Mesenchymal stem cell (in vitro differentiated cells and primary cell): Measurements from ENCODE around the gene MYH13.

Source experiments
- DNase-seq: peaks from one replicate; pipeline ENCODE4 v3.0.0-alpha.2; 2013
- H2AFZ ChIP-seq: one replicate; pipeline ENCODE4 v1.6.1; 2013; ENCODE audit warnings: low read depth, mild to moderate bottlenecking, control low read depth, inconsistent platforms, low read length, moderate library complexity
- H2AK5ac ChIP-seq: 2 replicates; pipeline ENCODE4 v1.6.1; 2013; ENCODE audit warnings: low read length, moderate library complexity, mild to moderate bottlenecking, inconsistent platforms; ENCODE audit not compliant: severe bottlenecking
- H2BK120ac ChIP-seq: one replicate; pipeline ENCODE4 v1.6.1; 2013; ENCODE audit warnings: low read depth, mild to moderate bottlenecking, inconsistent platforms, low read length, moderate library complexity
- H2BK12ac ChIP-seq, 2 experiments: one replicate each; pipeline ENCODE4 v1.6.1; 2013; ENCODE audit warnings: inconsistent platforms in 2 of 2, low read length in 2 of 2, mild to moderate bottlenecking in 2 of 2, moderate library complexity in 2 of 2, control low read depth in 1 of 2
- H2BK15ac ChIP-seq: one replicate; pipeline ENCODE4 v1.6.1; 2013; ENCODE audit warnings: mild to moderate bottlenecking, low read depth, inconsistent platforms; ENCODE audit not compliant: poor library complexity, severe bottlenecking
- H2BK5ac ChIP-seq: 2 replicates; pipeline ENCODE4 v1.6.1; 2013; ENCODE audit warnings: low read depth, mild to moderate bottlenecking, low read length, control low read depth, inconsistent platforms; ENCODE audit not compliant: poor library complexity, severe bottlenecking
- H3K14ac ChIP-seq, 2 experiments: one replicate each; pipeline ENCODE4 v1.6.1; 2013; ENCODE audit warnings: inconsistent platforms in 2 of 2, low read length in 2 of 2, control low read depth in 1 of 2, mild to moderate bottlenecking in 1 of 2, moderate library complexity in 1 of 2
- H3K18ac ChIP-seq, 2 experiments: one replicate each; pipeline ENCODE4 v1.6.1; 2013; ENCODE audit warnings: inconsistent platforms in 2 of 2, low read length in 2 of 2, control low read depth in 1 of 2, low read depth in 1 of 2, mild to moderate bottlenecking in 1 of 2
- H3K23ac ChIP-seq, 2 experiments: one replicate each; pipeline ENCODE4 v1.6.1; 2013; ENCODE audit warnings: inconsistent platforms in 2 of 2, low read length in 2 of 2, mild to moderate bottlenecking in 2 of 2, moderate library complexity in 2 of 2, control low read depth in 1 of 2
- H3K27ac ChIP-seq: 2 replicates; pipeline ENCODE4 v1.5.1; 2013; ENCODE audit warnings: mild to moderate bottlenecking, moderate library complexity, low read length, control low read depth, inconsistent platforms; ENCODE audit not compliant: poor library complexity, severe bottlenecking
- H3K27me3 ChIP-seq, 2 experiments: 2 replicates each; pipeline versions ENCODE4 v1.6.1 to v1.7.0; 2013; ENCODE audit warnings: low read length in 2 of 2, mild to moderate bottlenecking in 2 of 2, moderate library complexity in 2 of 2, control low read depth in 1 of 2, inconsistent platforms in 1 of 2; ENCODE audit not compliant: control insufficient read depth in 1 of 2, insufficient read depth in 1 of 2
- H3K36me3 ChIP-seq, 2 experiments: 2 replicates each; pipeline versions ENCODE4 v1.6.1 to v1.7.0; 2013; ENCODE audit warnings: low read length in 2 of 2, control low read depth in 1 of 2, inconsistent platforms in 1 of 2, low read depth in 1 of 2, mild to moderate bottlenecking in 1 of 2; ENCODE audit not compliant: insufficient read depth in 2 of 2, control insufficient read depth in 1 of 2
- H3K4ac ChIP-seq, 2 experiments: one replicate each; pipeline ENCODE4 v1.6.1; 2013; ENCODE audit warnings: inconsistent platforms in 2 of 2, low read length in 2 of 2, mild to moderate bottlenecking in 2 of 2, moderate library complexity in 2 of 2, control low read depth in 1 of 2, low read depth in 1 of 2
- H3K4me1 ChIP-seq: 2 replicates; pipeline ENCODE4 v1.6.1; 2013; ENCODE audit warnings: low read depth, low read length, control low read depth; ENCODE audit not compliant: control insufficient read depth, insufficient read depth
- H3K4me2 ChIP-seq: 2 replicates; pipeline ENCODE4 v1.6.1; 2013; ENCODE audit warnings: low read length, mild to moderate bottlenecking, inconsistent platforms; ENCODE audit not compliant: poor library complexity, severe bottlenecking
- H3K4me3 ChIP-seq, 2 experiments: 2 replicates each; pipeline versions ENCODE4 v1.5.1 to v1.7.0; 2013; ENCODE audit warnings: low read length in 2 of 2, mild to moderate bottlenecking in 2 of 2, control low read depth in 1 of 2, low read depth in 1 of 2; ENCODE audit not compliant: insufficient read depth in 1 of 2
- H3K79me1 ChIP-seq: replicated peaks from 2 replicates; pipeline ENCODE4 v1.6.1; 2013; ENCODE audit warnings: mild to moderate bottlenecking, control low read depth, low read length, inconsistent platforms; ENCODE audit not compliant: poor library complexity, severe bottlenecking
- H3K9ac ChIP-seq: 2 replicates; pipeline ENCODE4 v1.7.0; 2013; ENCODE audit warnings: mild to moderate bottlenecking, low read length, moderate library complexity
- H3K9me3 ChIP-seq: 2 replicates; pipeline ENCODE4 v1.7.0; 2013; ENCODE audit warnings: mild to moderate bottlenecking, low read length; ENCODE audit not compliant: control insufficient read depth
- H4K8ac ChIP-seq: one replicate; pipeline ENCODE4 v1.6.1; 2013; ENCODE audit warnings: inconsistent platforms, mild to moderate bottlenecking, low read length, moderate library complexity
- H4K91ac ChIP-seq: one replicate; pipeline ENCODE4 v1.6.1; 2013; ENCODE audit warnings: mild to moderate bottlenecking, low read length, inconsistent platforms
- WGBS: methylation state at CpG from one replicate; pipeline ENCODE4 v1.1.7; 2013; ENCODE audit warnings: mixed read lengths; 5-methylcytosine and 5-hydroxymethylcytosine counted together

Gene MYH13

DNA sequence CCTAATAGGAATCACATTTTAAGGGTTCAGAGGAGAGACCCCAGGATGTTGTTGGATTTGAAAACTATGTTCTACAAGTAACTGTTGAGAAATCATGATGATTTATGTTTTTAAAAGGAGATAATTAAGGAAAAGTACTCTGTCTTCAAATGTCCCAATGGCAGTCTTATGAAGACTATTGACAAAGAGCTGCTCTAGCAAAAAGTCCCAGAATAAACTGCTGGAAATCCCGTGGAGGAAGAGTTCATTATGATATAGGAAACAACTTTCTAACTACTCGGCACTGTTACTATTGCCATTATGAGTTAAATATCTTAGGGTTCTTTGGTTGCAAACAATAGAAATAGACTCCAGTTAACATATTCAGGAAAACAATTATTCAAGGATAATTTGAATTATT lies 108.8 kb downstream of the MYH13 start:
- H3K23ac ChIP-seq = no peak overlapping the region
- no peak overlapping the region for H3K14ac ChIP-seq
- H2BK5ac ChIP-seq = no peak overlapping the region
- no peak for DNase-seq
- H3K4ac ChIP-seq = no peak overlapping the region
- H3K27me3 ChIP-seq = peaks cover 0 to 6% of the 10 kb centered on the region in 2 experiments
- no peak overlapping the region for H2AFZ ChIP-seq
- no peak overlapping the region for H2BK120ac ChIP-seq
- H3K27ac ChIP-seq = no peak overlapping the region
- no peak overlapping the region for H2BK15ac ChIP-seq
- no peaks in the 10 kb centered on the region for H3K79me1 ChIP-seq
- H2BK12ac ChIP-seq = no peak overlapping the region
- H3K4me3 ChIP-seq = no peak overlapping the region
- H2AK5ac ChIP-seq = no peak overlapping the region
- H4K8ac ChIP-seq = no peak overlapping the region
- no peaks in the 10 kb centered on the region for H3K36me3 ChIP-seq
- no CpG with 5 or more reads among the region's 2 CpGs for WGBS
- H3K4me1 ChIP-seq = no peaks in the 10 kb centered on the region
- no peak overlapping the region for H3K18ac ChIP-seq
- H4K91ac ChIP-seq = no peak overlapping the region
- no peak overlapping the region for H3K4me2 ChIP-seq
- H3K9ac ChIP-seq = no peak overlapping the region
- H3K9me3 ChIP-seq = no peaks in the 10 kb centered on the region

DNA sequence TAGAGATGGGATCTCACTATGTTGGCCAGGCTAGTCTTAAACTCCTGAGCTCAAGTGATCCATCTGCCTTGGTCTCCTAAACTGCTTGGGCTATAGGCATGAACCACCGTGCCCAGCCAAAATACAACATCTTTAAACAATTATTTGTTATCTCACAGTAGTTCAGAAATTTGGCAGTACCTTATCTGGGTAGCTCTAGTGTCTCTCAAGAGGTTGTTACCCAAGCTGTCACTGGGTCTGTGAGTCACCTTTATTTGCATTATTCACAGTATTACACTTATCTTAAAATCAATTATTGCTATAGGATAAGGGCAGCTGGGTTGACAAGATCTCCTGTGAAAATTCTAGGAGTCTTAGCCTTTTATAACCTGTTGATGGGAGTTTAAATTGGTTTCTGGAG lies 110.4 kb downstream of the MYH13 start:
- Histone ChIP-seq H2AFZ (no peak overlapping the region), H3K36me3 (no peaks in the 10 kb centered on the region), H2BK5ac (no peak overlapping the region), H3K4ac (no peak overlapping the region), H3K27me3 (peaks cover 0 to 6% of the 10 kb centered on the region in 2 experiments), H2BK15ac (no peak overlapping the region), H3K4me2 (no peak overlapping the region), H4K8ac (no peak overlapping the region), H3K14ac (no peak overlapping the region), H4K91ac (no peak overlapping the region), H3K79me1 (no peaks in the 10 kb centered on the region), H3K9me3 (no peaks in the 10 kb centered on the region), H3K4me1 (no peaks in the 10 kb centered on the region), H3K4me3 (no peak overlapping the region), H2BK120ac (no peak overlapping the region), H3K18ac (no peak overlapping the region), H3K23ac (no peak overlapping the region), H2BK12ac (no peak overlapping the region), H3K27ac (no peak overlapping the region), H2AK5ac (no peak overlapping the region), H3K9ac (no peak overlapping the region)
- 100% methylated on average over 1 of the region's 1 CpG for WGBS
- DNase-seq = no peak

DNA sequence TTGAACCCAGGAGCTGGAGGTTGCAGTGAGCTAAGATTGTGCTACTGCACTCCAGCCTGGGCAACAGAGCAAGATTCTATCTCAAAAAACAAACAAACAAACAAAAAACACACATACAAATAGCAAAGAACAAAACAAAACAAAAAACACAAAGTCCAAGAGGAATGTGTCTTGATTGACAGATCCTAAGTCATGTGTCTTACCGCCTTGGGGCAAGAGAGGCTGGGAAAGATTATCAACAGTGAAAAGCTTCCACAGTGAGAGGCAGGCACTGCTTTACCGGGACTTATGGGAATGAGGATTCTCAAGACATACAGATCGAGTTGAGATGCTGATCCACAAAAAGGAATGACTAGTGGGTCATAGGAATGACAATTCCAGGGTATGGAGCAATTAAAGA lies 111.7 kb downstream of the MYH13 start:
- 69% methylated on average over 3 of the region's 3 CpGs for WGBS
- Histone ChIP-seq H3K14ac (no peak overlapping the region), H2BK5ac (no peak overlapping the region)

DNA sequence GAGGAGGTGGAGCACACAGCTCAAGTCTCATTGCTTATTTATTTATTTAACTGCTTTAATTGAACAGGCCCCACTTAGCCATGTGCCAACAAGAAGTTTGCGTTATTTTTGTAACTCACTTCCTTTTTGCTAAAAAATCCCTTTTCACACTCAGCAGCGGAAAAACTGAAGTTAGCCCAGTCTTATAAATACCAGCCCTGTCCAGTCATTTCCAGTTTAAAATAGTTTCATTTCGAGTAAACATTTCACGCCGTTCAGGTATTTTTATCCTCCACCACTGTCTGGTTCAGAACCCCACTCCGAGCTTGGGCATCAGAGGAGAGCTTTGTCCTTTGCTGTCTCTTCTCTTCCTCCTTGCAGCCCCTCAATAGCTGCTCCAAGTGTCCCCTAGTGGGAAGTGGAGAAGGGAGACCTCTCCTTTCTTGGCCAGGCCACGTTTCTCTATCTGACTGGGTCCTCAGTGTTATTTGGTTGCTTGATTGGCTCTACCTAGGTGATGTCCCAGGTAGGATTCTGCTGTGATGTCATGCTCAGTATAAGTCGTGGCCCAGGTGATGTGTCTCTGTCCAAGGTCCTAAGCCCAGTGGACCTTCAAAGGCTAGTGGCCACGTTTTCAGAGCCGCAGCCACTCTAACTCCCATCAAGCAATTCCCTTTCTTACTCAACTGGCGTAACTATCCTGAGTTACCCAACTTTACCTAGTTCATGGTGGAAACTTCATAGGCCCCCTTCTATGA lies 121.4 kb downstream of the MYH13 start:
- no peak overlapping the region for H3K9ac ChIP-seq
- H3K23ac ChIP-seq = no peak overlapping the region
- H2BK120ac ChIP-seq = no peak overlapping the region
- H3K27ac ChIP-seq = no peak overlapping the region
- H2AFZ ChIP-seq = no peak overlapping the region
- no peak overlapping the region for H3K18ac ChIP-seq
- H3K27me3 ChIP-seq = peaks cover 0 to 3% of the 10 kb centered on the region in 2 experiments
- no peak overlapping the region for H2BK15ac ChIP-seq
- H4K91ac ChIP-seq = no peak overlapping the region
- WGBS = 66% methylated on average over 10 of the region's 11 CpGs
- H3K4me2 ChIP-seq = no peak overlapping the region
- H2BK5ac ChIP-seq = no peak overlapping the region
- peaks cover 5% of the 10 kb centered on the region for H3K9me3 ChIP-seq
- H2BK12ac ChIP-seq = no peak overlapping the region
- no peak overlapping the region for H3K14ac ChIP-seq
- H4K8ac ChIP-seq = no peak overlapping the region
- no peak overlapping the region for H3K4ac ChIP-seq
- H3K4me3 ChIP-seq = no peak overlapping the region
- no peaks in the 10 kb centered on the region for H3K4me1 ChIP-seq
- no peak overlapping the region for H2AK5ac ChIP-seq
- no peaks in the 10 kb centered on the region for H3K79me1 ChIP-seq
- no peak for DNase-seq
- no peaks in the 10 kb centered on the region for H3K36me3 ChIP-seq

More for the DNA sequence above, 111.7 kb downstream of the MYH13 start:
- Histone ChIP-seq H2BK120ac (no peak overlapping the region), H3K18ac (no peak overlapping the region), H2BK15ac (no peak overlapping the region), H3K4ac (no peak overlapping the region), H4K91ac (no peak overlapping the region), H2AK5ac (no peak overlapping the region), H3K9me3 (no peaks in the 10 kb centered on the region), H3K36me3 (no peaks in the 10 kb centered on the region), H3K4me1 (no peaks in the 10 kb centered on the region), H3K4me2 (no peak overlapping the region), H3K4me3 (no peak overlapping the region), H3K23ac (no peak overlapping the region), H3K79me1 (no peaks in the 10 kb centered on the region), H2AFZ (no peak overlapping the region), H2BK12ac (no peak overlapping the region), H3K27ac (no peak overlapping the region), H3K27me3 (peaks cover 0 to 6% of the 10 kb centered on the region in 2 experiments), H4K8ac (no peak overlapping the region), H3K9ac (no peak overlapping the region)
- no peak for DNase-seq
